ENCODE results near the gene TSPAN17.
"Not testable (repeated sequence)": the region's sequence is repeated elsewhere in the genome, so short reads cannot be mapped to it uniquely, and the experiment has no call there.

TSPAN17 gene

DNA sequence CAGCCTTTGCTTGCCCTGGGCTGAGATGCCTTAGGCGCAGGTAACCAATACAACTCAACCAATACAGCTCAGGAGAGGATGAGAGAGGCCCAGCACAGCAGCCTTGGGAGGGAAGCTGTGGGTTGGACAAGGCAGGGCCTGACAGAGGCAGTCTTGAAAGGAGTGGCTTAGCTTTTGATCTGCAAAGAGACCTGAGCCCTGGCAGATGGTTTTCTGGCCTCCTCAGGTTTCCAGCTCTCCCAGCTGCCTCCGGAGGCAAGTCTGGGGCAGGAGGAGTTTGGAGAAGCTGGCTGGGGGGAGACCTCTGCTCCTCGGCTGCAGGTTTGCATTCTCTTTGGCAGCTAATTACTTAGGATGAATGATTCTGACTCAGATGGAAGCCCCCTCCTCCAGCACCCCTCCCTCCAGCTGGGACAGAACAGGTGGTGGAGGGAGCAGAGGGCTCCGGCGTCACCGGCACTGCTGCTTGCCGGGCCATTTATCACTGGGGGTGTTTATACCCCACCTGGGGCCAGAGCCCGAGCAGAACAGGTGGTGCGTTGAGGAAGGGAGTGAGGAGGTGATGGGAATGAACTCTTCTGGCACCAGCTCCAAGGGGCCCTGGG, 50.8 kb downstream of the TSPAN17 start:
- DNase-seq (ENCODE audit: low spot score): no peak
- TF ChIP-seq, protein P1, sequence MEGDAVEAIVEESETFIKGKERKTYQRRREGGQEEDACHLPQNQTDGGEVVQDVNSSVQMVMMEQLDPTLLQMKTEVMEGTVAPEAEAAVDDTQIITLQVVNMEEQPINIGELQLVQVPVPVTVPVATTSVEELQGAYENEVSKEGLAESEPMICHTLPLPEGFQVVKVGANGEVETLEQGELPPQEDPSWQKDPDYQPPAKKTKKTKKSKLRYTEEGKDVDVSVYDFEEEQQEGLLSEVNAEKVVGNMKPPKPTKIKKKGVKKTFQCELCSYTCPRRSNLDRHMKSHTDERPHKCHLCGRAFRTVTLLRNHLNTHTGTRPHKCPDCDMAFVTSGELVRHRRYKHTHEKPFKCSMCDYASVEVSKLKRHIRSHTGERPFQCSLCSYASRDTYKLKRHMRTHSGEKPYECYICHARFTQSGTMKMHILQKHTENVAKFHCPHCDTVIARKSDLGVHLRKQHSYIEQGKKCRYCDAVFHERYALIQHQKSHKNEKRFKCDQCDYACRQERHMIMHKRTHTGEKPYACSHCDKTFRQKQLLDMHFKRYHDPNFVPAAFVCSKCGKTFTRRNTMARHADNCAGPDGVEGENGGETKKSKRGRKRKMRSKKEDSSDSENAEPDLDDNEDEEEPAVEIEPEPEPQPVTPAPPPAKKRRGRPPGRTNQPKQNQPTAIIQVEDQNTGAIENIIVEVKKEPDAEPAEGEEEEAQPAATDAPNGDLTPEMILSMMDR (IDR thresholded peaks at IDR 0.05; ENCODE audit: extremely low read depth, insufficient read depth, missing control alignments): no peak
- in situ Hi-C loops (cut with MboI; ENCODE audit: low pct_unique_long_range_greater_than_20kb, low sequenced_read_pairs, unreplicated experiment): no loop called here

DNA sequence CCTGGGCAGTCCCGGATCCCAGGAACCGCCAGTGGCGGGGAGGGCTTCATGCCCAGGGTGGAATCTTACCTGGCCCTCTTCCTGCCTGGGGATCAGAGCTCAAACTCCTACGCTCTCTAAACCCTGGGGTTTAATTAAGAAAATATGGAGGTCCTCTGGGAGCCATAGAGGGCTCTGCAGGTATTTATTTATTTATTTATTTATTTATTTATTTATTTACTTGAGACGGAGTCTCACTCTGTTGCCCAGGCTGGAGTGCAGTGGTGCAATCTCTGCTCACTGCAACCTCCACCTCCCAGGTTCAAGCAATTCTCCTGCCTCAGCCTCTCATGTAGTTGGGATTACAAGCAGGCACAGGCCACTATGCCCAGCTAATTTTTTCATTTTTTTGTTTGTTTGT, 52.2 kb downstream of the TSPAN17 start:
- DNase-seq (ENCODE audit: low spot score); in situ Hi-C loops (cut with MboI; ENCODE audit: low pct_unique_long_range_greater_than_20kb, low sequenced_read_pairs, unreplicated experiment): not testable (repeated sequence)

DNA sequence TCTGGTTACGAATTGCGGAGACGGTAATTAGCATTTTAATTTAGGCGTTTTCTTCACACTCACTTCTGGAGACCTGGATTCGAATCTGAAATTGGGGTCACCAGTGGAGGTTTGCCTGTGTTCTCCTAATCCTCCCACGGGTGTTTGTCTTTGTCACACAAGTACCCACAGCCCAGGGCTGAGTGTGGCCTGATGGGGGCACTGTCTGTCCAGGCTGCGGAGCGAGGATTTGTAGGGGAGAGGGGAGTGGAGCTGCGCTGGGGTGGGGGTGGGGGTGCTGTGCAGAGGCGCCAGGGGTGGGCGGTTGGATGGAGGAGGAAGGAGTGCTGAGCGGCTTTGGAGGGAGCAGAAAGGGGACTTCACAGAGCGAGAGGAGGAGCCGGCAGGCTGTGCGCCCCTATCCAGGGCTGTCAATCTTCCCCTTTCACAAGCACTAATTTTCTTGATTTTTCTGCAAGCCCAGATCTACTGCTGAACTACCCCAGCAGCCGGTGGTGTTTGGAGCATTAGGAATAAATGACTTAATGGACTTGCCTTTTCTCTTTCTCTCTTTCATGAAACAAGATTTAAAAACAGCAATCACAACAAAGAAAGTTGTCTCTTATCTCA, 53.1 kb downstream of the TSPAN17 start:
- in situ Hi-C loops (cut with MboI; ENCODE audit: low pct_unique_long_range_greater_than_20kb, low sequenced_read_pairs, unreplicated experiment): no loop called here
- DNase-seq (ENCODE audit: low spot score): no peak
- TF ChIP-seq, protein P1 (IDR thresholded peaks at IDR 0.05; ENCODE audit: extremely low read depth, insufficient read depth, missing control alignments): peak; percentile 62

DNA sequence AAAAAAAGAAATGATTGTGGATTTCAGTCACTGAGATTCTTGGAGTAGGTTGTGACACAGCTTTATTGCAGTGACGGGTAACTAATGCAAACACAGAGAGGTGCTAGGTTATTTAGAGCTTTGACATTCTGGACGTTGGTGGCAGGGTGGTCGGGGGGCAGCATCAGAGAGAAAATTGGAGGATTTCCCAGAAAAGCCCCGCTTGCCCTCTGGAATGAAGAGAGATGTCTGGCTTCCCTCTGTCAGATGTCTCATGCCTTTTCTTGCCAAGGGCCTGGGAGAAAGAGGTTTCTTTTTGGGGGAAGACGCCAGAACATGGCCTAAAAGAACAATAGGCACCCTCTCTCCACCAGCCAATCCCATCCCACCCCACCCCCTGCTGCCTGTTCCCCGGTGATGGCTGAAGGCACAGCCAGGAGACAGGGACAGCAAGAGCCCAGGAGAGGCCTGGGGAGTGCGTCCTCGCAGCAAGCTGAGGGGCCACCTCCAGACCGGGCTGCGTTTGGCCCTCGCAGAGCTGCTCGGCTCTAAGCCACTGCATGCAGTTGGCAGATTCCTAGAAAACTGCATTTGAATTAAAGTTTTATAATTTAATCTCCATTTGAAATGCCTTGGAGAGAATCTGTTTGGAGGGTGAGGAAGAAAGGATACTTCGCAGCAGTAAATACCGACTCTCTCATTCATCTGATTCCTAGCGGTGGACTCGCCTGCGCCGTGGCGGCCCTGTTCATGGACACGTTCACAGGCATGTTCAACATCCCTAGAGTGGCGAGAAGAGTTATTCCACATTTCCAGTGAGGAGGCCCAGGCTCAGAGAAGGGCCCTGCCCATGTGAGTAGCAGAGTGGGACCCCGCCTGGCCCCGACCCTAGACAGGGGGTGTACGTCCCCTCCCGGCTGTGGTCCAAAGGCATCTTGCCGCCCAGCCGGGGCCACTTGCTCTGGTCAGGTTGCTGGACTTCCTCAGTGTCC, 55.7 kb downstream of the TSPAN17 start:
- TF ChIP-seq, protein P1 (IDR thresholded peaks at IDR 0.05; ENCODE audit: extremely low read depth, insufficient read depth, missing control alignments): no peak
- in situ Hi-C loops (cut with MboI; ENCODE audit: low pct_unique_long_range_greater_than_20kb, low sequenced_read_pairs, unreplicated experiment): no loop called here

DNA sequence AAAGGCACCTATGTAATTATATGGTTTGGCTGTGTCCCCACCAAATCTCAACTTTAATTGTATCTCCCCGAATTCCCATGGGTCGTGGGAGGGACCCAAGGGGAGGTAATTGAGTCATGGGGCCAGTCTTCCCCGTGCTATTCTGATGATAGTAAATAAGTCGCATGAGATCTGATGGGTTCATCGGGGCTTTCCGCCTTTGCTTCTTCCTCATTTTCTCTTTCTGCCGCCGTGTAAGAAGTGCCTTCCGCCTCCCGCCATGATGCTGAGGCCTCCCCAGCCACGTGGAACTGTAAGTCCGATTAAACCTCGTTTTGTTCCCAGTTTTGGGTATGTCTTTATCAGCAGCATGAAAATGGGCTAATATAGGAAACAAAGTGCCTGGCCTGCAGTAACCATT, 56.6 kb downstream of the TSPAN17 start:
- TF ChIP-seq, protein P1 (IDR thresholded peaks at IDR 0.05; ENCODE audit: extremely low read depth, insufficient read depth, missing control alignments): no peak
- in situ Hi-C loops (cut with MboI; ENCODE audit: low pct_unique_long_range_greater_than_20kb, low sequenced_read_pairs, unreplicated experiment): no loop called here
- no peak for DNase-seq (ENCODE audit: low spot score)

More for the DNA sequence above, 55.7 kb downstream of the TSPAN17 start:
- DNase-seq (ENCODE audit: low spot score): no peak

DNA sequence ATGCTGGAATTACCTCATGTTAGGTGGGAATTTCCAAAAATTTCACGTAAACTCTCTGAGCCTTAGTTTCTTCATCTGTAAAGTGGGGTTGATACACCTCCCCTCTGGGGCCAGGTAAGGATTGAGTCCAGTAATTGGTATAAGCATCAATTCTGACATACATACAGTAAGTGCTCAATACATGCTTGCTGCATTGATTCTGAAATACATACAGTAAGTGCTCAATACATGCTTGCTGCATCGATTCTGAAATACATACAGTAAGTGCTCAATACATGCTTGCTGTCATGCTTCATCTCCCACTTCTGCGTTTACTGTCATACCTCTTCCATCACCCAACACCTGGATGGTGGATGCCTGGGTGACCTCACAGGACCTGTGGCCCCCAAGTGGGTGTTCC, 57.1 kb downstream of the TSPAN17 start:
- in situ Hi-C loops (cut with MboI; ENCODE audit: low pct_unique_long_range_greater_than_20kb, low sequenced_read_pairs, unreplicated experiment): no loop called here
- DNase-seq (ENCODE audit: low spot score): no peak
- TF ChIP-seq, protein P1 (IDR thresholded peaks at IDR 0.05; ENCODE audit: extremely low read depth, insufficient read depth, missing control alignments): no peak
